Spleen (tissue), 7 donors: Measurements from ENCODE around the gene RBM8A.

Source experiments
- POLR2A ChIP-seq, 3 donors: fragments of 450-650 bp; IDR thresholded peaks; one replicate each; pipeline ENCODE4 v1.5.1; 2017; ENCODE audit warnings: antibody characterized with exemption in 3 of 3, mild to moderate bottlenecking in 1 of 3
- TF ChIP-seq, protein P1 (sequence below), 11 experiments: fragments of 200-600 bp in 7 of 11; fragments of 450-650 bp in 4 of 11; sonication (generic) in 4 of 11; IDR thresholded peaks in 8 of 11; conservative IDR thresholded peaks in 3 of 11; 1 replicate in 7 of 11; 2 replicates in 4 of 11; pipeline versions ENCODE4 v1.4.0 to v1.8.0; 2016 to 2021; ENCODE audit warnings: antibody characterized with exemption in 11 of 11, inconsistent platforms in 4 of 11, mild to moderate bottlenecking in 1 of 11
- donor health status: DM: no; HTN: no; CAD: no; lungs with moderate emphysema.
- donor health status: DM: no; HTN: no; CAD: no.
- donor health status: DM: no; HTN: no; CAD: no.

DNA sequence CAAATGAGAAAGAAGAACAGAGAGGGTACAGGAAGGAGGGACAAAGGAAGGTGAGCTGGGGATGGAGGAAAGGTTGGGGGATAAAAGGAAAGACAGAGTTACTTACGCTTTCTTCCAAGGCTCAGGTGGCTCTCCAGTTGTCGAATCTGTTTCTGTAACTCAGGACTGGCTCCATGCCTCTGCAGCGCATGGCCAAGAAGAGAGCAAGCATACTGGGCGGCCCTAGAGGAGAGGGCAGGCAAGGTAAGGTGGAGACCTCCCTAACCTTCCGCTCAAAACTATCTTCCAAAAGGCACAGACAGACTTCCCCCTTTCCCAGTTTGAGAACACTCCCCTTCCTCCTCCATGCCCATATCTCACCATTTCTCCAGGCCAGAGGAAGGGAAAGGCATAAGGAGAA, 9.7 kb downstream of the RBM8A start:
- TF ChIP-seq, protein P1, sequence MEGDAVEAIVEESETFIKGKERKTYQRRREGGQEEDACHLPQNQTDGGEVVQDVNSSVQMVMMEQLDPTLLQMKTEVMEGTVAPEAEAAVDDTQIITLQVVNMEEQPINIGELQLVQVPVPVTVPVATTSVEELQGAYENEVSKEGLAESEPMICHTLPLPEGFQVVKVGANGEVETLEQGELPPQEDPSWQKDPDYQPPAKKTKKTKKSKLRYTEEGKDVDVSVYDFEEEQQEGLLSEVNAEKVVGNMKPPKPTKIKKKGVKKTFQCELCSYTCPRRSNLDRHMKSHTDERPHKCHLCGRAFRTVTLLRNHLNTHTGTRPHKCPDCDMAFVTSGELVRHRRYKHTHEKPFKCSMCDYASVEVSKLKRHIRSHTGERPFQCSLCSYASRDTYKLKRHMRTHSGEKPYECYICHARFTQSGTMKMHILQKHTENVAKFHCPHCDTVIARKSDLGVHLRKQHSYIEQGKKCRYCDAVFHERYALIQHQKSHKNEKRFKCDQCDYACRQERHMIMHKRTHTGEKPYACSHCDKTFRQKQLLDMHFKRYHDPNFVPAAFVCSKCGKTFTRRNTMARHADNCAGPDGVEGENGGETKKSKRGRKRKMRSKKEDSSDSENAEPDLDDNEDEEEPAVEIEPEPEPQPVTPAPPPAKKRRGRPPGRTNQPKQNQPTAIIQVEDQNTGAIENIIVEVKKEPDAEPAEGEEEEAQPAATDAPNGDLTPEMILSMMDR (IDR thresholded peaks at IDR 0.05 in 8 of 11, conservative IDR thresholded peaks at IDR 0.05 in 3 of 11) = no peak
- no peak for TF ChIP-seq POLR2A (IDR thresholded peaks at IDR 0.05)
